ENCODE results near the gene APMAP.
"Not testable (repeated sequence)": the region's sequence is repeated elsewhere in the genome, so short reads cannot be mapped to it uniquely, and the experiment has no call there.

APMAP gene

GRCh38 chr20:25003002-25003401 is 10.5 kb upstream of the APMAP start:
- TF ChIP-seq CTCF (IDR thresholded peaks at IDR 0.05; ENCODE audit: low read depth, low read length), result no peak
- Histone ChIP-seq H3K36me3 (no peaks in the 10 kb centered on the region), H3K9me3 (ENCODE audit: severe bottlenecking) (no peaks in the 10 kb centered on the region), H3K27me3 (ENCODE audit: insufficient read depth, low read depth, severe bottlenecking) (no peaks in the 10 kb centered on the region), H3K4me3 (ENCODE audit: low read depth, low read length) (no peak overlapping the region), H3K27ac (no peak overlapping the region)
- no peak for DNase-seq

DNA sequence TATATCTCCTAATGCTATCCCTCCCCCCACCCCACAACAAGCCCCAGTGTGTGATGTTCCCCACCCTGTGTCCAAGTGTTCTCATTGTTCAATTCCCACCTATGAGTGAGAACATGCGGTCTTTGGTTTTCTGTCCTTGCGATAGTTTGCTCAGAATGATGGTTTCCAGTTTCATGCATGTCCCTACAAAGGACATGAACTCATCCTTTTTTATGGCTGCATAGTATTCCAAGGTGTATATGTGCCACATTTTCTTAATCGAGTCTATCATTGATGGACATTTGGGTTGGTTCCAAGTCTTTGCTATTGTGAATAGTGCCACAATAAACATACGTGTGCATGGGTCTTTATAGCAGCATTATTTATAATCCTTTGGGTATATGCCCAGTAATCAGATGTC is 8.8 kb upstream of the APMAP start:
- not testable (repeated sequence) for H3K4me3 ChIP-seq (ENCODE audit: low read depth, low read length); H3K36me3 ChIP-seq; H3K9me3 ChIP-seq (ENCODE audit: severe bottlenecking); H3K27me3 ChIP-seq (ENCODE audit: insufficient read depth, low read depth, severe bottlenecking); DNase-seq; H3K27ac ChIP-seq

DNA sequence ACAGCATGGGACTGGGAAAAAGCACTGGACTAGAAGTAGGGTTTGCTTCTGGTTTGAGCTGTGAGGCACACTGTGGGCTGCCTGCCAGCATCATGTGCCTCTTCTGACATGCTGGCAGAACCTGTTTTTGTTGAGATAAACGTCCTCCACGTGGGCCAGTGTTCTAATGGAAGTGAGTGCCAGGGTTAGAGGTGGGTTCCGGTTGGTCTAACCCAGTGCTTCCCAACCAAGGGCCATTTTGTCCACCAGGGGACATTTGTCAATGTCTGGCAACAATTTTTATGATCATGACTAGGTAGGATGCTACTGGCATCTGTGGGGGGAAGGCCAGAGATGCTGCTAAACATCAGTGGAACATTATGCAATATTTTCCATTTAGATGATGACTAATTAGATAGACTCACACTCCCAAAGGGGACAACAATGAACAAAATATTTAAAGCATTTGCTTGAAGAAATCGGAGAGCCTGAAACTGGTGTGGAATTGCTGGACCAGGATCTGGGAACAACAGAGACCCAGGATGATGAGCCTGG is 7.8 kb upstream of the APMAP start:
- Histone ChIP-seq H3K9me3 (ENCODE audit: severe bottlenecking) (no peaks in the 10 kb centered on the region), H3K36me3 (no peaks in the 10 kb centered on the region), H3K27me3 (ENCODE audit: insufficient read depth, low read depth, severe bottlenecking) (no peaks in the 10 kb centered on the region), H3K4me3 (ENCODE audit: low read depth, low read length) (no peak overlapping the region), H3K27ac (no peak overlapping the region)
- no peak for DNase-seq
- no peak for TF ChIP-seq CTCF (IDR thresholded peaks at IDR 0.05; ENCODE audit: low read depth, low read length)

GRCh38 chr20:24999568-24999967 is 7.0 kb upstream of the APMAP start:
- no peaks in the 10 kb centered on the region for H3K9me3 ChIP-seq (ENCODE audit: severe bottlenecking)
- DNase-seq, result no peak
- no peak for TF ChIP-seq CTCF (IDR thresholded peaks at IDR 0.05; ENCODE audit: low read depth, low read length)
- H3K4me3 ChIP-seq (ENCODE audit: low read depth, low read length), result no peak overlapping the region
- H3K27me3 ChIP-seq (ENCODE audit: insufficient read depth, low read depth, severe bottlenecking), result no peaks in the 10 kb centered on the region
- no peaks in the 10 kb centered on the region for H3K36me3 ChIP-seq
- H3K27ac ChIP-seq, result no peak overlapping the region

- Histone ChIP-seq H3K9me3 (ENCODE audit: severe bottlenecking) (no peaks in the 10 kb centered on the region), H3K4me3 (ENCODE audit: low read depth, low read length) (no peak overlapping the region), H3K36me3 (no peaks in the 10 kb centered on the region), H3K27ac (no peak overlapping the region), H3K27me3 (ENCODE audit: insufficient read depth, low read depth, severe bottlenecking) (no peaks in the 10 kb centered on the region)
- TF ChIP-seq CTCF (IDR thresholded peaks at IDR 0.05; ENCODE audit: low read depth, low read length), result no peak
- DNase-seq, result no peak
These were observed 6.3 kb upstream of the APMAP start for GRCh38 chr20:24998631-24999445.

- Histone ChIP-seq H3K36me3 (no peaks in the 10 kb centered on the region), H3K4me3 (ENCODE audit: low read depth, low read length) (no peak overlapping the region), H3K27ac (no peak overlapping the region), H3K9me3 (ENCODE audit: severe bottlenecking) (no peaks in the 10 kb centered on the region), H3K27me3 (ENCODE audit: insufficient read depth, low read depth, severe bottlenecking) (no peaks in the 10 kb centered on the region)
- no peak for DNase-seq
- TF ChIP-seq CTCF (IDR thresholded peaks at IDR 0.05; ENCODE audit: low read depth, low read length), result no peak
These were observed 5.6 kb upstream of the APMAP start for GRCh38 chr20:24998121-24998520.

Measured in WERI-Rb-1 (cell line).